HG02884 (cell line): ENCODE results near the gene DPP6.

Experiments used
- ATAC-seq: cut with Tn5 transposase; IDR thresholded peaks from one replicate; pipeline ENCODE4 v1.9.1; 2021; ENCODE audit warnings: mild to moderate bottlenecking, moderate library complexity; ENCODE audit not compliant: unreplicated experiment

Gene DPP6

DNA sequence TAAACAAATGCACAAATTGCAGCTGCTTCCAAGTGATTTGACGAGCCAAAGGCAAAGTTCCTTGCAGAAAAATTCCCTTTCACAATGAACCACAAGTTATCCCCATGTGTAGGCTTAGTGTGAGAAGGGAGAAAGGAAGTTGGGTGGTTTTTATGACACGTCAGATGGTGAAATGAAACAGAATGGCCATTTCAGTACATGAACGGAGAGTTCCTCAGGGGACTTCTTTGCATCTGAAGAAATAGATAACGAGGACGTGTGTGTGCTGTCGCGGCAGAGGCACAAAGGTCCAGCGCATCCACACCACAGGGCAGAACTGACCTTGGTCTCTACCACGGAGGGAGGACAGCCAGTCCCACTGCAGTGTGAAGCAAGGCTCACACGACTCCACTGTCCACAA is 814.9 kb downstream of the DPP6 start:
- ATAC-seq, result no peak

DNA sequence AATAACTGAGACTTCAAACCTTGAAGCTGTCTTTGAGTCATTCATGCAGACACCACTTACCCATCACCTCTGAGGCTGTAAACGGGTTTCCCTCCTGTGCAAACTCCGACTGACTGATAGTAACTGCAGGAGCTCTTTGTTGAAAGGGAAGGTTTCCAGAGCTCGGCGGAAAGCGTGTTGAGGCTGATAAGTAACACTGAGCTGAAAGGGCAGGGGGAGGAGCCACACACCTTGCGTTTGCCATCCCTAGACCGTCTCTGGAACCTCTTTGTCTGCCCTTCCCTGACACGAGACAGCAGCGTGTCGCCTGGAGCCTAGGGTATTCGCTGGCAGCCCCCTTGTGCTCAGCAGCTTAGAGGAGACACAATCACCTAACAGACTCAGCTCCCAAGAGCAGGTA is 816.7 kb downstream of the DPP6 start:
- no peak for ATAC-seq

DNA sequence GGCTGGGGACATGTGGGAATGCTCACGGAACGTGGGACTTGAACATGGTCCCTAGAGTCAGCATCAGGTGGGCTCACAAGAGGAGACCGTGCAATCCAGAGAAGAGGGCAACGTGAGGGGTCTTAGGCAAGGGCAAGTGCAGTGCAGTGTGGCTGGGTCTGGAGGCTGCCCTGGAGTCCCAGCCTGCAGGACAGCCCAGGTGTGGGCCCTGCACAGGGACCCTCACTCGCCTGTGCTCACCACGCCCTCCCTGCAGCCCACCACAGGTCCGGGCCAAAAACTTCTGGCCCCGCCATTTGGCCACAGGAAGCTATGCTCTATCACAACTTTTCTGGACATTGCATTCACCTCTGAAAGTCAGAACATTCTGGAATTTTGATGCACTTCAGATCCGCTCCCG is 817.2 kb downstream of the DPP6 start:
- no peak for ATAC-seq

DNA sequence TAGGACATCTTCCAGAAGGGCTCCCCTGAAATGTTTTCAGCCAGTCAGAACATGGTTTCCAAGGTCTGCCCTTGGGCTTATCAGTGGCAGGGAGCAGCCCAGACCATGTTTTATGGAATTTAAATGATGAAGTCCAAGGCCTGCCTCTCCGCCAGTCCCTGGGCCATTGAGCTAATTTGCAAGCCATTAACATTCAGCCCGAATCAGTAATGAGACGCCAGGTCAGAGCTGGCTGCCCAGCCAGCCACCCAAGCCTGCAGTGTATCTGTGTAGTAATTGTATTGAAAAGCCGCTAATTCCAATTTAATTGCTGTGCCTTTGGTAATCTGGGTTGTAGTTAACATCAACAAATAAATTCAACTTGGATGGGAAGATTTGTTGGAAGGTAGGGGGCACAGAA is 819.3 kb downstream of the DPP6 start:
- ATAC-seq, result no peak

DNA sequence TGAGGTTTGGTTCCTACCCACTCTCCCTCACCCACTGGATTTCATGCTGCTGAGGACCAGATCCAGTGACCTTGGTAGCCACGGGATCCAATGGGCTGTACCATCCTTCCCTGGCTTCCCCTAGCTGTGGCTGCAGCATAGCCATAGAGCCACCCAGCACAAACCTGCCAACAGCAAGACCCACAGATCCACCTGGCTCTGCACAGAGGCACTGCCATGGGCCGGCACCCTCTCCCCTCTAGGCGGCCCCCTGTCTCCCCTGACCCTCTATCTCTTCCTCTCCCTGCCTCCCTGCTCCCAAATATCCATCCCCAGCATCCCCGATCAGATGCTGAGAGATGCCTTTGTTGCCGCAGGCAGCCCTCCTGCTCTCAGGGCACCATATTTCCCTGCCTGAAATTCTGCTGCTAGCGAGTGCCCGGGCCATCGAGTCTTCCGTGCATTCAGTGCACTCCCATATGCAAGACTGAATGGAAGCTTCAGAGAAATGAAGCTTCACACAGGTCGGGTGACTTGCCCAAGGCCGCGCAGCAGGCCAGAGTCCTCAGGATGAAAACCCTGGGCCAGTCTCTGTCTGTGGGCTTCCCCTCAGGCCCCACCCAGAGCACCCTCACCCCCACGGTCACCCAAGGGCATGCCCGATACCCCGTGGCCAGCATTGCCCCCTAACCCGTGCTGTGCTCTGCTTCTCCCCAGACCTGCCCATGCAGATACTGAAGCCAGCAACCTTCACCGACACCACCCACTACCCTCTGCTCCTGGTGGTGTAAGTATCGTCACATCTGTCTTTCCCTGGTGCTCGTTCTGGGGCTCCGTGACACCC is 819.9 kb downstream of the DPP6 start:
- no peak for ATAC-seq

DNA sequence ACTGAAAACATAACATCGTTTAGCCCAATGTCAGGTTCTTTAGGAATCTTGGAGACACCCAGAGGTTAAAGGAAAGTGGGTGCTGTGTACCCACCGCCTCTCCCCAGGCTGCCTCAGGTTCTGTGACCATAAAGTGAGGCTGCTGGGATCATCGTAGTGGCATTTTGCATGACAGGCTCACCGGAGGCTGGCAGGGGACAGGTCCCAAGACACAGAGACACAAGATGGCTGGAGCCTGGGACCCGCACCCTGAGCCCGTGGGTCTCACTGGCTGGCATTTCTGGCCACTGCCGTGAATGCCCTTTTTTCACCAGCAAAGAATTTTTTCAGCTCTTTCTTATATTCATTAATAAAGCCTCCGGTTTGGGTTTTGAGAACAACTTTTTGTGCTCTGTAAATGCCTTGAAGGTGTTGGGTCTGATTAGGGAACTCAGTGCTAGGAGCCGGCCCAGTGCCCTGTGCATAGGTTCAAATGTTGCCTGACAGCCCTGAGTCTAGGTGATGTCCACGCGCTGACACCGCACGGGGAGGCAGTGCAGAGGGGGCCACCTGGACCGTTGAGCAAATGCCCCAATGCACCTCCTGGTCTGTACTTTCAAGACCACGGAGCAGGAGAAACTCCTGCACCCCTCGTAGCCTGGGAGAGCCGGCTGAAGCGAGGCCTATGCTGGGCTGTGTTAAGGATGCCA is 820.8 kb downstream of the DPP6 start:
- ATAC-seq, result no peak

DNA sequence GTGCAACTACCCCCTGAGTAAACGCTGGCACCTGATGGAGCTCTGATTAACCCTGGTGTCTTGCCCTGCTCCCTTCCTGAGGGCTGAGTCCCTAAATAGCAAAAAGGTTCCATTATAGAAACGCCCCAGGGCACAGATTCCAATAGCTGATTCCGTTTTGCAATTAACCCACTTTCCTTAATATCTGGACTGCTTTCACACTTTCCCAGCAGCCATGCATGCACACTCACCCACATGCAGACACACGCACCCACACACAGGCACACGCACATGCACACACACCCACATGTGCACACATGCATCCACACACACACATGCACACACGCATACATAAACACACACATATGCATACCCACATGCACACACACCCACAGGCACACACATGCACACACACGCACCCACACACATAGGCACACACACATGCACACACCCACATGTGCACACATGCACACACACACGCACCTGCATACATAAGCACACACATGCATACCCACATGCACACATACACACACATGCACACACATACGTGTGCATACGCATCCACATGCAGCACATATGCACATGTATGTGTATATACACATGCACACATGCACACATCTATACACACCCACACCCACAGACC is 821.4 kb downstream of the DPP6 start:
- no peak for ATAC-seq

DNA sequence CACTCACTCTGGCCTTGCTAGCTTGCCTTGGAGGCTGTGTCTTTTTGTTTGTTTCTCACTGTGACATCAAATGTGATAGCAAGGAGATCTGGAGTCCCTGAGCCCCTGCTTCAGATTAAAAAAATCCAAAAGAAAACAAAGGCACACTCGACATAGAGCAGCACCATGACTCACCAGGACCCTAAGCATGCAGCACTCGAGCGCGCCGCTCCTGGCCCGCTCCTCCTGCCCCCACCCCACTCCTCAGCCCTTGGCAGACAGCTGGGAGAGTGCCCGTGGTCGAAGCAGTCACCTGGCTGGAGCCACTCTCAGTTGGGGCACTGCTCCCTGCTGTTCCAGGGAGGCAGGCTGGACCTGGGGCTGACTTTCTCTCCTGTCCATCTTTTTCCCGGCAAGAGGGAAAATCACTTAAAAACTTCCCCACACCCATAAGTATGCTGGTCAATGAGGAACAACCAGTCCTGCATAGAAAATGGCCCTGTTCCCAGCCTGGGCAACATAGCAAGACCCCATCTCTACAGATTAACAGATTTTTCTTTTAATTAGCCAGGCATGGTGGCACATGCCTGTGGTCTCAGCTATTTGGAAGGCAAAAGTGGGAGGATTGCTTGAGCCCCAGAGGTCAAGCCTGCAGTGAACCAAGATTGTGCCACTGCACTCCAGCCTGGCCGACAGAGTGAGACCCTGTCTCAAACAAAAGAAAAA is 822.4 kb downstream of the DPP6 start:
- ATAC-seq, result no peak

DNA sequence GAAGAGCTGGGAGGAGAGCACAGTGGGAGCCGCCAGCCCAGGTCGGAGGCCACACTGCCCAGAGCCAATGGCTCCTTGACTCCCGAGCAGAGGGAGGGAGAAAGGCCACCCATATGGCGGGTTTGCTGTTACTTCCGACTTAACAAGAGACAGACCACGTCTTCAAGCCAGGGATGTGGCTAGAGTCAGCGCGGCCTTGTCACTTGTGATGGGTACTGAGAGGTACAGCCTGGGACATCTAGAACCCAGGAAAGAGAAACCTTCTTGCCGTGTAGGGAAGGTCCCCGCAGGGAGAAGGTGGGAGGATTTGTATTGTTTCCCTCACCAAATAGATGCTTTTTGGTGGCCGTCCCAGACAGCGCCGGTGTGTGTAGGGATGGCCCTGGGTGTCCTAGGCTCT is 823.1 kb downstream of the DPP6 start:
- ATAC-seq, result no peak

DNA sequence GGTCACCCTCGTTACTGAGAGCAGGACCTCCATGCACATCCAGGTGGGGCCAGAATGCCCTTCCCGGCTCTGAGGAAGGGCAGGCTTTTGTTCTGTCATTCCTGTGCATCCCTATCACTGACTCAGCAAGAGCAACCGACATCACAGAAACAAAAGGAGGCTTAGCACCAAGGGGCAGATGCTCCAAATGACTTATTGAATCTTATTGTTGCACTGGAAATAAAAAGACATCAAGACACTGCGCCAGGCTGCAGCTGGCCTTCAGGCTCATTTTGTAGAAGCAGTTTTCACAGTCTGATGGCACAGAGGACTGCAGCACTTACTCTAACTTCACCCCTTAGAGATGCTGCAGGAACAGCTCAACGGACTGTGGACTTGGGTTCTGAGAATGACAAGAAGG is 824.3 kb downstream of the DPP6 start:
- ATAC-seq, result no peak

DNA sequence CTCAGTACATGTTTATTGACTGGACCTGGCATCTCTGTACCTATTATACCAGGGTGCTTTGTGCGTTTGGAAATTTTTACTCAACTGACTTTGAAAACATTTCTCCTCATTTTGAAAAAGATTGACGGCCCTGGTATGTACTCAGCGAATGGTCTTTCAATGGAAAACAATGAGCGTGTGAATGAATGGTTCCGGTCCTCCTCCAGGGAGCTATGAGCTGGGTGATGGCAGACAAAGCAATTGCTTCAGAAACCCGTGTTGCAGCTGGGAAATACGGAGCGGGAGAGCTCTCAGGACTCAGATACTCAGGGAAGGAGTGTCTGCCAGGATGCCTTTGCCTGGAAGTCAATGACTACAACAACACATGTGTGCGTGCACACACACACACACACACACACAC is 824.8 kb downstream of the DPP6 start:
- no peak for ATAC-seq

DNA sequence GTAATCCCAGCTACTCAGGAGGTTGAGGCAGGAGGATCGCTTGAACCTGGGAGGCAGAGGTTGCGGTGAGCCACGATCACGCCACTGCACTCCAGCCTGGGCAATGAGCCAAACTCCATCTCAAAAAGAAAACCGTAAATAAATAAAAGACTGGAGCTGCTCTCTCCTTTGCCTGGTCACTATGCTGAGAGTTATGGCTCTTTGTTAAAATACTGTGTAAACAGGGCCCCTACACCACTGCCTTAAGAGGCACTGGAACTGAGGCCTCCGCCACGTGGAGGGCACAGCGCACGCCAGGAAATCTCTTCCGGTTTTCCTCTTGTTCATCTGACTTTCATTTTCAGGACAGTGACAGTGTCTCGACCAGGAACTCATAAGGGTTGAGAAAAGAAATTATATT is 827.4 kb downstream of the DPP6 start:
- no peak for ATAC-seq

DNA sequence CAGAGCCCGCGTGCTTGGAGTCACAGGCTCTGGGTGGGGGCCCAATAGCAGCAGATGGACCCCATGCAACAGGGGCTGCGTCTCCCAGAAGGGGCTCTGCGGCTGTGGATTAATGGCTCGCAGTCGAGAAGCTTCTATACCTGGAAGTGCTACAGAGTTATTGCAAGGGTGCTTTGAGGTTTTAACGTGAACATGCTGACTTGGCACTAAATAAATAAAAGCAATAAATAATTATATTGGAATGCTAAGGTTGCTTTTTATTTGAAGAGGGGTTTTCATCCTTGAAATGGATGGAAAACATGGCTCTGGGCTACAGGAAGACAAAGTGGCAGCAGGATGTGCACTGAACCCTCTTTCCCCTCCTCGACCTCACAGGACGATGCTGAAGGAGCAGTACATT is 828.3 kb downstream of the DPP6 start:
- no peak for ATAC-seq

DNA sequence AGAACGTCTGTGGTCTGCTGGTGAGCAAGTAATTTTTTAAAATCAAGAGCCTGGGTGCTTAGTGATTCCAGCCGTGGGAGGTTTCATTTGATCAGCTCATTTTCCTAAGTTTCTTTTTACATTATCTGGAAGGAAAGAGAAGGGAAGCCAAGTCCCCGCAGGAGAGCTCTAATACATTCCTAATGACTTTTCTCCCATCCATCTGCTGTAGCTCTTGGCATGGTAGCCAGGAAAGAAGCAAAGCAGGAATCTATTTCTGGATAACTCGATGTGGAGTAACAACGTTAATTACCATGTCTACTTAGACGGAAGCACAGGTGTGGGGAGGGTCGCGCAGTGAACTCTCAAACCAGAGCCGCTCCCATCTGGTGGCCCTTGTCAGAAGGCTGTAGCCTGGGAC is 828.8 kb downstream of the DPP6 start:
- no peak for ATAC-seq

DNA sequence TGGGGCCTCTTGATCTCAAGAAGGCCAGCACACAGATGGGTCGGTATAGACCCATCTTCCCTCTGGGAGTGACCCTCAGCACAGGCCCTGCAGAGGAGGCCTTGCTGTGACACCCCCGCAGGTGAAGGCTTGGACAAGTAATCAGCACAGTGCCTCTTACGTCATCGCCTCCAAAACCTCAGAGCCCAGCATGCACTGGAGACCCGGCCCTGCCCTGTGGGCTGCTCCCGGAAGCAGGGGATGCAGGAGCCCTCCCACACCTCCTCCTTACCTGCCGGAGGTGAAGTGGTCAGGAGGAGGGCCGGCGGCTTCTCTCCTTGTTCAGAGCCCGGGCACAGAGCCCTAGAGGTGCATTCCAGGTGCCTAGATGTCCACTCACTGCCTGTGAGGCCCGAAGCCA is 829.3 kb downstream of the DPP6 start:
- ATAC-seq, result no peak

DNA sequence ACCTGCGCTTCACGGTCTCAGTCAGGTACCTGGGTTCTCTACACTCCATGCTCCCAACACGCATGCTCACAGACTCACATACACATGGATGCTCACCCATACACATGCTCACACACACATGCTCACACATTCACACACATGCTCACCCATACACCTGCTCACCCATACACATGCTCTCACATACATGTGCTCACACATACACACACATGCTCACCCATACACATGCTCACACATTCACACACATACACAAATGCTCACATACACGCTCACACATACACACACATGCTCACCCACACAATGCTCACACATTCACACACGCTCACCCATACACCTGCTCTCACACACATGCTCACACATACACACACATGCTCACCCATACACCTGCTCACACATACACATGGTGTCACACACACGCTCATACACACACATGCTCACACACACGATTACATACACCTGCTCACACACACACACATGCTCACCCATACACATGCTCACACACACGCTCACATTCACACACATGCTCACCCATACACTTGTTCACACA is 830.8 kb downstream of the DPP6 start:
- no peak for ATAC-seq

DNA sequence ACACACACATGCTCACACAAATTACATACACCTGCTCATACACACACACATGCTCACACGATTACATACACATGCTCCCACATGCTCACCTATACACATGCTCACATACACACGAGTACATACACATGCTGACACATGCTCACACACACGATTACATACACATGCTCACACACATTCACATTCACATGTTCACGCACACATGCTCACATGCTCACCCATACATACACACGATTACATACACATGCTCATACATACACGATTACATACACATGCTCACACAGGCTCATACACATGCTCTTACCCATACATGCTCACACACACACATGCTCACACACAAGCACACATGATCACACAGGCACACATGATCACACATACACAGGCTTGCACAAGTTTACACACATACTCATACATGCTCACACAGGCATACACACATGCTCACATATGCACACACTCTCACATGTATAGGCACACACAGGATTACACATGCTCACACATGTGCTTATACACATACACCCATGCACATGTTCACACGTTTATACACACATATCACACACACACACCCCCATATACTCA is 832.2 kb downstream of the DPP6 start:
- ATAC-seq, result no peak

DNA sequence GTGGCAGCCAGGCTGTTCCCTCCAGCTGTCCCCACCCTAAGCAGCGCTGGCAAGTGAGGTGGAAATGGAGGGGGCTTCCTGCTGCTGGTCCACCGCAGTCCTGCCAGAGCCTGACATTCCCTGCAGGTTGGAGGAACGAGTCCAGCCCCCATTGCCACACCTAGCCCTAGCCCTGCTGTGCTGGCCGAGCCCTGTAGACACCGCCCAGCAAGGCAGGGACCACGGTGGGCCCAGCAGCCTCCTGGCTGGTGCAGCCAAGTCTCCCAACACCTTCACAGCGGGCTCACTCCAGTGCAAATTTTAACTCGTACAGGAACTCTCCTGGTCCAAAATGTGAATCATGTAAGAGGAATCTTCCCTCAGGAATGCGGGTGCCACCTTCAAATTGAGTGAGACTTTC is 834.4 kb downstream of the DPP6 start:
- ATAC-seq, result no peak

DNA sequence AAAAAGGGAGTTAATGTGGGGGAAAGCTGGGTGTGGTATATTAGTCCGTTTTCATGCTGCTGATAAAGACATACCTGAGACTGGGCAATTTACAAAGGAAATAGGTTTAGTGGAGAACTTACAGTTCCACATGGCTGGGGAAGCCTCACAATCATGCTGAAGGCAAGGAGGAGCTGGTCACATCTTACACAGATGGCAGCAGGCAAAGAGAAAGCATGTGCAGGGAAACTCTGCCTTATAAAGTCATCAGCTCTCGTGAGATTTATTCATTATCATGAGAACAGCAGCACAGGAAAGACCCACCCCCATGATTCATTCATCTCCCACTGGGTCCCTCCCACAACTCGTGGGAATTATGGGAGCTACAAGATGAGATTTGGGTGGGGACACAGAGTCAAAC is 836.5 kb downstream of the DPP6 start:
- no peak for ATAC-seq

DNA sequence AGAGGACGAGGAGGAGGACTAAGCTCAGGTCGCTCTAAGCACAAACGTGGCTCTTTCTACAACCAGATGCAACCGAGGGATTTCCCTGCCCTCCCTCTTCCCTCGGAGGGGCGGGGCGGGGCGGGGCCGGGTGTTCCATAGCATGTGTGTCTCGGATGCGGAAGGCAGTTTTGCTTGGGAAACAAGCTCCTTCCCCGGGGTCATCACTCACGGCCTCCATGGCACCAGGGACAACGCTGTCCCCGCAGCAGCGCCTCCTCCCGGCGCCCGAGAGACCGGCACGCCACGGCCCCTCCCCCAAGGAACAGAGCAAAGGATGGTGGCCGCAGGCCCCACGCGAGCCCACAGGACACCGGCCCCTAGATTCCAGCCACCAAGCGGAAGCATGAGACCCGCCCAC is 840.3 kb downstream of the DPP6 start:
- no peak for ATAC-seq

DNA sequence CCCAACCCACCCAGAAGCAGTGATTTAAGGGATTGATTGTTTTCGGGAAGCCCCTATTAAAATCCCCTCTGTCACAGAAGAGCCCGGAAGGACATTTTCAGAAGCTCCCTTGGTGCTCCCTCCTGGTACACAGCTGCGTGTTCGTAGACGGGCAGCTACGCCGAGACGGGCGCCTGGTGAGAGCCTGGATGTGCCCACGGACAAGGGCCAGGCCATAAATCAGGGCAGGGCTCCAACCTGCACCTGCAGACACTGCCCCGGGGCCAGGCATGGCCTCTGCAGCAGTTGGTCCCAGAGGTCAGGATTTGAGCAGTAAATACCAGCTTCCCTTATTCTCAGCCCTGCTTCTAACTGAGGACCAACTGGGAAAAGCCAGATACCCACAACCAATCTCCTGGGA is 843.9 kb downstream of the DPP6 start:
- ATAC-seq, result no peak
